ENCODE measurements around the gene ELFN1. TPM values are rescaled to one million over a fixed set of nuclear protein-coding genes. Genes with fewer than 3 reads are reported as not detected.

ELFN1 gene
- total RNA-seq, 1 experiment from 2014 or later, result 0.69 TPM

GRCh38 chr7:1757601-1758000 lies 87.5 kb downstream of the ELFN1 start:
- H3K79me2 ChIP-seq (ENCODE audit: low read length), result no peaks in the 10 kb centered on the region
- H3K27ac ChIP-seq (ENCODE audit: low read length), result no peak overlapping the region
- H4K20me1 ChIP-seq (ENCODE audit: low read length), result no peaks in the 10 kb centered on the region
- H3K36me3 ChIP-seq (ENCODE audit: low read depth, low read length), result no peaks in the 10 kb centered on the region
- H3K4me2 ChIP-seq (ENCODE audit: low read length), result no peak overlapping the region
- H2AFZ ChIP-seq (ENCODE audit: low read length), result no peak overlapping the region
- H3K9ac ChIP-seq (ENCODE audit: low read length), result no peak overlapping the region
- BruUV-seq (replicated peaks), result no TSS peak
- no peaks in the 10 kb centered on the region for H3K9me2 ChIP-seq (replicated peaks; ENCODE audit: low read length)
- DNase-seq (no peak), ATAC-seq (no peak)
- POLR2A ChIA-PET (ENCODE audit: unreplicated experiment), result no interaction called here
- intact Hi-C loops (cut with micrococcal nuclease), result loop anchor here (10.0 kb wide), 1 partner anchor 93 kb away; no protein-coding TSS in a partner anchor
- CTCF ChIA-PET, result no interaction called here
- no peak overlapping the region for H3K4me3 ChIP-seq (ENCODE audit: low read length)
- H3K27me3 ChIP-seq (ENCODE audit: low read length), result peaks cover 23% of the 10 kb centered on the region
- H3F3A ChIP-seq (ENCODE audit: low read length, unreplicated experiment), result no peaks in the 10 kb centered on the region
- no peaks in the 10 kb centered on the region for H3K4me1 ChIP-seq (ENCODE audit: insufficient read depth, low read length)
- no peaks in the 10 kb centered on the region for H3K9me3 ChIP-seq (ENCODE audit: low read length)
- no peak for TF ChIP-seq CTCF (conservative IDR thresholded peaks at IDR 0.05; ENCODE audit: low read depth, low read length)
- TF ChIP-seq EZH2phosphoT487 (IDR thresholded peaks at IDR 0.05; ENCODE audit: borderline replicate concordance, low read length), result no peak
- no peak for TF ChIP-seq EZH2 (IDR thresholded peaks at IDR 0.05; ENCODE audit: low read length, unreplicated experiment)

DNA sequence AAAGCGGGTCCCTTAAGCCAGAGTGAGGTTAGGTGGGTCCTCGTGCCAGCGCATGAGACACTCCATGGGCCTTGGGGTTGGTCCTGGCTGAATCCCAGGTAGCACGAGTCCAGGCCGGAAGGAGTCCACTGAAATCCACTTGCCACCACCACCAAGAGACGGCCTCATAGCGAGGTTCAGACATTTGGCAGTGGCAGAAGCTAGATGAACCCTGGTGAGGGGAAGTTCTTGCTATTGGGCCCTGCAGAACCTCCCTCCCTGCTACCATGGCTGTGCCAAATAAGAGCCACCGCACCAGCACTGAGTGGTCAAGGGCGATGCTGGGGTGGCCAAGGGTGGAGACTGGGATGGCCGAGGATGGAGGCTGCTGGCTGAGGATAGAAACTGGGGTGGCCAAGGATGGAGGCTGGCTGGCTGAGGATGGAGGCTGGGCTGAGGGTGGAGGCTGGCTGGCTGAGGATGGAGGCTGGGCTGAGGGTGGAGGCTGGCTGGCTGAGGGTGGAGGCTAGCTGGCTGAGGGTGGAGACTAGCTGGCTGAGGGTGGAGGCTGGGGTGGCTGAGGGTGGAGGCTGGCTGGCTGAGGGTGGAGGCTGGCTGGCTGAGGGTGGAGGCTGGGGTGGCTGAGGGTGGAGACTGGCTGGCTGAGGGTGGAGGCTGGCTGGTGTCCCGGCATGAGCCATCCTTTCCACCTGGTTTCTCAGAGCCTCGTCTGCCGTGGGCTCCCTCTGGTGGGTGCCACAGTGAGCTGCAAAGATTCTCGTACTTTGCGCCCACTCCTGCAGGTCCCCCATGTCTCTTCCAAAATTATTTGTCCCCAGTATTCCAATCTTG lies 88.2 kb downstream of the ELFN1 start:
- POLR2A ChIA-PET (ENCODE audit: unreplicated experiment), result no interaction called here

More for the DNA sequence above, 88.2 kb downstream of the ELFN1 start:
- no peak for TF ChIP-seq EZH2phosphoT487 (IDR thresholded peaks at IDR 0.05; ENCODE audit: borderline replicate concordance, low read length)
- no peak for TF ChIP-seq EZH2 (IDR thresholded peaks at IDR 0.05; ENCODE audit: low read length, unreplicated experiment)
- TF ChIP-seq CTCF (conservative IDR thresholded peaks at IDR 0.05; ENCODE audit: low read depth, low read length), result peak; percentile 59
- no peak overlapping the region for H2AFZ ChIP-seq (ENCODE audit: low read length)
- no peaks in the 10 kb centered on the region for H4K20me1 ChIP-seq (ENCODE audit: low read length)
- BruUV-seq (replicated peaks), result no TSS peak
- DNase-seq, result peak; percentile 68
- CTCF ChIA-PET, result interaction anchor here (0.6 kb wide), 1 partner anchor 15 kb away, joined by 7 read pairs; no protein-coding TSS in a partner anchor
- H3K27ac ChIP-seq (ENCODE audit: low read length), result no peak overlapping the region
- no peaks in the 10 kb centered on the region for H3K9me3 ChIP-seq (ENCODE audit: low read length)
- H3F3A ChIP-seq (ENCODE audit: low read length, unreplicated experiment), result no peaks in the 10 kb centered on the region
- intact Hi-C loops (cut with micrococcal nuclease), result loop anchor here (2.0 to 10.0 kb wide), 2 partner anchors 93 to 179 kb away; no protein-coding TSS in a partner anchor
- H3K9ac ChIP-seq (ENCODE audit: low read length), result no peak overlapping the region
- no peak overlapping the region for H3K4me2 ChIP-seq (ENCODE audit: low read length)
- no peak overlapping the region for H3K4me3 ChIP-seq (ENCODE audit: low read length)
- H3K4me1 ChIP-seq (ENCODE audit: insufficient read depth, low read length), result no peaks in the 10 kb centered on the region
- peak; percentile 84 for ATAC-seq
- H3K9me2 ChIP-seq (replicated peaks; ENCODE audit: low read length), result no peaks in the 10 kb centered on the region
- no peaks in the 10 kb centered on the region for H3K36me3 ChIP-seq (ENCODE audit: low read depth, low read length)
- H3K27me3 ChIP-seq (ENCODE audit: low read length), result peaks cover 23% of the 10 kb centered on the region
- H3K79me2 ChIP-seq (ENCODE audit: low read length), result no peaks in the 10 kb centered on the region
